Measurements from ENCODE around the gene SFPQ. TPM values are rescaled to one million over a fixed set of nuclear protein-coding genes. Genes with fewer than 3 reads are reported as not detected.

SFPQ gene
- total and polyA plus RNA-seq, 2 of the 8 experiments (the other 6 are each of a cell fraction or from before 2014, with no cell fraction given), result 118 to 469 TPM

DNA sequence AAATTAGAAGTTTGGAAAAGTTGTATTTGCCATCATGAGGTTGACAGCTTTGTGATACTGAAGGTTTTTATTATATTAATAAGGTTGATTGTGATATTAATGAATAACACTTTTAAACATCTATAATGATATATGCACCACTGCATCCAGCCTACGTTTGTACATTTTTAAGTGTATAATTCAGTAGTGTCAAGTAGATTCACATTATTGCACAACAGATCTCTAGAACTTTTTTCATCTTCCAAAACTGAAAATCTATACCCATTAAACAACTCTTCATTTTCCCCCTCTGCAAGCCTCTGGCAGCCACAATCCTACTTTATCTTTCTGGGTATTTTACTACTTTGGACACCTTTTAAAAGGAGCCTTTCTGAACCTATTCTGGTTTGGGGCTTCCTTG is 38.3 kb upstream of the SFPQ start:
- H4K20me1 ChIP-seq (replicated peaks in 1 of 2; ENCODE audit: control insufficient read depth in 1 of 2, insufficient read depth in 2 of 2, low read length in 2 of 2), result no peaks in the 10 kb centered on the region
- H3K18ac ChIP-seq (ENCODE audit: extremely low read depth, low read length), result no peak overlapping the region
- no peak overlapping the region for H3K4me3 ChIP-seq (ENCODE audit: extremely low read depth in 1 of 4, insufficient read depth in 2 of 4, low read depth in 3 of 4, low read length in 4 of 4)
- no peaks in the 10 kb centered on the region for H3K9me3 ChIP-seq (ENCODE audit: insufficient read depth in 2 of 2, low read depth in 1 of 2, low read length in 1 of 2)
- no peak overlapping the region for H4K91ac ChIP-seq (replicated peaks; ENCODE audit: insufficient read length, low read length)
- H2BK15ac ChIP-seq (ENCODE audit: low read length), result no peak overlapping the region
- no peaks in the 10 kb centered on the region for H3K79me2 ChIP-seq (ENCODE audit: control insufficient read depth in 1 of 2, insufficient read depth in 2 of 2, low read length in 2 of 2)
- H2BK12ac ChIP-seq (ENCODE audit: low read depth, low read length), result no peak overlapping the region
- no peak overlapping the region for H2BK5ac ChIP-seq (ENCODE audit: low read depth, low read length)
- H3K27me3 ChIP-seq (replicated peaks in 1 of 4; ENCODE audit: control insufficient read depth in 3 of 4, extremely low read depth in 1 of 4, insufficient read depth in 3 of 4, low read length in 3 of 4), result no peaks in the 10 kb centered on the region
- H4K8ac ChIP-seq (ENCODE audit: extremely low read depth, insufficient read depth, low read length), result no peak overlapping the region
- no peak overlapping the region for H2BK120ac ChIP-seq (replicated peaks; ENCODE audit: low read depth, low read length)
- H3K9ac ChIP-seq (replicated peaks in 1 of 4; ENCODE audit: extremely low read depth in 1 of 4, low read depth in 3 of 4, low read length in 3 of 4), result no peak overlapping the region
- no peak overlapping the region for H2AK5ac ChIP-seq (ENCODE audit: low read depth, low read length)
- no peak overlapping the region for H3K27ac ChIP-seq (ENCODE audit: low read depth, low read length)
- H3K79me1 ChIP-seq (ENCODE audit: low read depth, low read length), result no peaks in the 10 kb centered on the region
- H2BK20ac ChIP-seq (ENCODE audit: low read length), result no peak overlapping the region
- FAIRE-seq, result no peak
- H4K5ac ChIP-seq (ENCODE audit: insufficient read length, low read depth, low read length), result no peak overlapping the region
- no peak overlapping the region for H3K14ac ChIP-seq (ENCODE audit: insufficient read length)
- CTCF ChIA-PET (ENCODE audit: partially characterized antibody), result no interaction called here
- H3K36me3 ChIP-seq (ENCODE audit: control insufficient read depth in 2 of 4, insufficient read depth in 4 of 4, low read length in 3 of 4), result no peaks in the 10 kb centered on the region
- H3K56ac ChIP-seq (replicated peaks; ENCODE audit: insufficient read length, low read depth, low read length), result no peak overlapping the region
- H3K4me1 ChIP-seq (replicated peaks in 1 of 4; ENCODE audit: control insufficient read depth in 3 of 4, insufficient read depth in 4 of 4, low read length in 3 of 4), result no peaks in the 10 kb centered on the region
- H3K23me2 ChIP-seq (ENCODE audit: low read depth, low read length), result no peaks in the 10 kb centered on the region
- H3K23ac ChIP-seq (ENCODE audit: insufficient read length), result no peak overlapping the region
- no peak overlapping the region for H2AFZ ChIP-seq (ENCODE audit: low read length)
- no peak overlapping the region for H3K4ac ChIP-seq (replicated peaks; ENCODE audit: insufficient read length, low read depth, low read length)
- POLR2A ChIA-PET (ENCODE audit: partially characterized antibody), result no interaction called here
- no peak for DNase-seq (ENCODE audit: low read depth in 1 of 2, low spot score in 2 of 2)
- 85% methylated on average over 1 of the region's 1 CpG; no CpG with 5 or more reads in 1 of the 2 experiments for WGBS, 2 experiments (ENCODE audit: extremely low coverage in 1 of 2, insufficient coverage in 1 of 2, insufficient read length in 1 of 2, insufficient replicate concordance in 2 of 2, low coverage in 1 of 2, low lambda C conversion rate in 2 of 2, missing lambda C conversion rate in 1 of 2)
- H3K4me2 ChIP-seq (ENCODE audit: insufficient read depth in 1 of 2, low read depth in 2 of 2, low read length in 2 of 2), result no peak overlapping the region
- no peak for TF ChIP-seq ASH2L (IDR thresholded peaks at IDR 0.05; ENCODE audit: low read length)
- TF ChIP-seq HDAC6 (IDR thresholded peaks at IDR 0.05; ENCODE audit: low read depth, low read length), result no peak
- no peak for TF ChIP-seq CREB1 (IDR thresholded peaks at IDR 0.05)
- no peak for TF ChIP-seq RBBP5 (IDR thresholded peaks at IDR 0.05; ENCODE audit: borderline replicate concordance, low read depth, low read length)
- TF ChIP-seq, protein P1, sequence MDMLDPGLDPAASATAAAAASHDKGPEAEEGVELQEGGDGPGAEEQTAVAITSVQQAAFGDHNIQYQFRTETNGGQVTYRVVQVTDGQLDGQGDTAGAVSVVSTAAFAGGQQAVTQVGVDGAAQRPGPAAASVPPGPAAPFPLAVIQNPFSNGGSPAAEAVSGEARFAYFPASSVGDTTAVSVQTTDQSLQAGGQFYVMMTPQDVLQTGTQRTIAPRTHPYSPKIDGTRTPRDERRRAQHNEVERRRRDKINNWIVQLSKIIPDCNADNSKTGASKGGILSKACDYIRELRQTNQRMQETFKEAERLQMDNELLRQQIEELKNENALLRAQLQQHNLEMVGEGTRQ (IDR thresholded peaks at IDR 0.05; ENCODE audit: low read length), result no peak
- TF ChIP-seq SIN3A (conservative IDR thresholded peaks at IDR 0.05 in 1 of 2, IDR thresholded peaks at IDR 0.05 in 1 of 2; ENCODE audit: low read depth in 1 of 2, low read length in 2 of 2), result no peak
- no peak for TF ChIP-seq RAD21 (IDR thresholded peaks at IDR 0.05 in 1 of 2, conservative IDR thresholded peaks at IDR 0.05 in 1 of 2; ENCODE audit: low read depth in 2 of 2, low read length in 2 of 2)
- no peak for TF ChIP-seq GABPA (IDR thresholded peaks at IDR 0.05; ENCODE audit: borderline replicate concordance, insufficient read depth, low read length)
- no peak for TF ChIP-seq TAF7 (optimal IDR thresholded peaks at IDR 0.05; ENCODE audit: borderline replicate concordance, low read depth, low read length)
- no peak for TF ChIP-seq TEAD4 (IDR thresholded peaks at IDR 0.05; ENCODE audit: low read depth, low read length)
- TF ChIP-seq HDAC2 (IDR thresholded peaks at IDR 0.05; ENCODE audit: borderline replicate concordance in 1 of 2, low read depth in 2 of 2, low read length in 2 of 2), result no peak
- no peak for TF ChIP-seq SIRT6 (IDR thresholded peaks at IDR 0.05; ENCODE audit: low read length)
- no peak for TF ChIP-seq EZH2 (IDR thresholded peaks at IDR 0.05; ENCODE audit: low read depth, low read length, severe bottlenecking)
